Bone marrow (tissue), 2 donors: ENCODE measurements around the gene MGAT5B.
A peak's percentile ranks its signal among the peaks of the same experiment; 100 is the strongest.

Experiments
- DNase-seq, 2 donors: peaks; one replicate each; lab custom pipeline; 2025; lab: John Stamatoyannopoulos, UW

Gene MGAT5B

DNA sequence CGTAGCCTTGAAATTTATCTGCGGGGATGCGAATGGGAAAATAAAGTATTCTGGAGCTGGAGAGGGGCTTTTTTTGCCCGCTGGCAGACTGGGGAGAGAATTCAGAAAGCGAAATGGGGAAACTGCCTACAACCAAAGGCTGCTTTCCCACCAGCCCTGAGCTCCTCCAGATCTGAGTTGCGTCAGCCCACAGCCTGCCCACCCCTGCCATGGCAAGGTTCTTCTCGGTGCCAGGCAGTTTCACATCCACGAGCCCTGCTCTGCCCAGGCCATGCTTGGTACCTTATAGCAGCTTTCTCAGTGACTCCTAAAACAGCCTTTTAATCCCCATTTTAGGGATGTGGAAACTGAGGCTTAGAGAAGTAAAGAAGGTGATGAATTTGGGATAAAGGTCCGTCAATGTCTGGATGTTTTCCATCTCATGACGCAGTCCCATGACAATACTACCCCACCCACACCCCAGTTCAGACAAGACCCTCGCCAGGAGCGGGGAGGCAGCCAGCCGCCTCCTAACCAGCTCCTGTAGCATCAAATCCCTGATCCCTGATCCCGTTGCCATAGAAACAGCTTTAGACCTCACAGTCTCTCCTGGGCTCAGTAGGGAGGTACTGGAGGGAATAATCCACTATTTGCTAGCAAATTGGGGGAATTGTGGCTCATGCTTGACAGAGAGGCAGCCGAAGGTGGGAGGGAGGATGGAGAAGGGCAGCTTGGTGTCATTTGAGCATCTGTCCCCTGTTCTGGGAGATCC, 113.5 kb downstream of the MGAT5B start:
- no peak for DNase-seq

DNA sequence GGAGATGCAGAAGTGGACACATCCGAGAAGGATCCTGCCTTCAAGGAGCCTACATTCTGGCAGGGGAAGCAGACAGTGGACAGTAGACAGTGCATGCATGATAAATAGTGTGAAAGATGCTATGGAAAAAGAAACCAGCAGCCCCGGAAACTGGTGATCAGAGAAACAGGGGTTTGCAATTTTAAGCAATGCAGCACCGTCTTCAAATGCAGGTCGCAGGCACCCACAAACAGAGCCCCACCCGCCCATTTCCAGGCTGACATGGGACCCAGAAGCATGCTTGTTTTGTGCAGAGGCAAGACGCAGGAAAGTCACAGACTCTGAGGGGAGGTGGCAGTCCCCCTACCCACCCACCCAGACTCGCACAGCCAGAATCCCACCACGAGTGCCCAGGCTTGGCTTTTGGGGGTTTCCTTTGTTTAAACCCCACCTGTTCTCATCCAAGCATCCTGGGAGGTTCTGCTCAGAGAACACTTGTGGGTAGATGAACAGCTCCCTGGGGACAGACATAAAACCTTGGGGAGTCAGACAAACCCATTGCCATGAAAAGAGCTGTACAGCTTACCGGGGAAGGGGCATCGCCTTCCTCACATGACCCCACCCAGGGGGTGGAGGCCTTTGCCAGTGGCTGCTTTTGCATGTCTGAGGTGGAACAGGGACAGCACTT, 114.3 kb downstream of the MGAT5B start:
- DNase-seq = no peak

DNA sequence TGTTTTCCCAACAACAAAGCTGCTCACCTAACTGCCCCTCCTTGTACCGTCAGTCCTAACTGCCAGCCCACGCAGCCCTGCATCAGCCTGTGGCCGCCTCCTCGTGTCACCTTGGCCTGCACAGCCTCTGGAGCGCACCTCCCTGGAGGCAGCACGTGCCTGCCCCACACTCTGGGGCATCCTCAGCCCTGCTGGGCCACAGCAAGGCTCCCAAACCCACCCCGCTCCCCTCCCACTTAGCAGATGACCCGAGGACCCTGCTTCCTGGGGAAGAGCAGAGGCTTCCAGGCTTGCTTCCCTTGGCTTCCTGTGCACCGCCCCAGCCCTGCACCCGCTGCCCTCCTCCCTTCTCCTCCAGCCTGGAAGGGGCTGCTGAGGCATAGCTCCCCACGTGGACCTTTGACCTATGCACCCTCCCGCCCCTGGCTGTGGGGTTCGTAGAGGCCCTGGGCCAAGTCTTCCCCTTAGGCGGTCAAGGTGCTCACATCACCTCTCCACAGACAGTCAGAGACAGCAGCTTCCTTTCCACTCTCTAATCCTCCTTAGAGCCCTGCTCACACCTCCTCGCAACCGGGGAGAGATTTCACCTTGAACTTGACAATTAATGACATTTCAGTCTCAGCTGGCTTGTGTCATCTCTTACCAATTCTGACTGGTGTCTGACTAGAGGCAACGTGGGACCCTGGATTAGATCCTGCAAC, 115.0 kb downstream of the MGAT5B start:
- DNase-seq = no peak

DNA sequence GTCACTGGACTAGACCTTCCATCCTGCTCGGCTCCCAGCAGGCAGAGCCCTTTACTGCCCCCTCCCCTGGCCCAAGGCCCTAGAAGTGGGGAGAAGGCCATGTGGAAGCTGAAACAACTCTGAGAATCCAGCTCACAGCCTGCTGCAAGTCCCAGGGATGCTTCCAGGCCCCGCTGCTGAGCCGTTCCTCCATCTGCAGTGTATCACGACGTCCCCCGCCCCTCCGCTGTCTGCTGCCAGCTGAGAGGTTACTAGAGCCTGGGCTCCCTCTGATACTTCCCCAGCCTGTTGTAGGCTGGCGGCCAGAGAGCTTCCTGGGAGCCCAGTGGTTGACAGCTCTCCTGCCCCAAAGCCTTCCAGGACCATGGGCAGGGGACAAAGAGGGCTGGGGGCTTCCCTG, 118.2 kb downstream of the MGAT5B start:
- DNase-seq = no peak

DNA sequence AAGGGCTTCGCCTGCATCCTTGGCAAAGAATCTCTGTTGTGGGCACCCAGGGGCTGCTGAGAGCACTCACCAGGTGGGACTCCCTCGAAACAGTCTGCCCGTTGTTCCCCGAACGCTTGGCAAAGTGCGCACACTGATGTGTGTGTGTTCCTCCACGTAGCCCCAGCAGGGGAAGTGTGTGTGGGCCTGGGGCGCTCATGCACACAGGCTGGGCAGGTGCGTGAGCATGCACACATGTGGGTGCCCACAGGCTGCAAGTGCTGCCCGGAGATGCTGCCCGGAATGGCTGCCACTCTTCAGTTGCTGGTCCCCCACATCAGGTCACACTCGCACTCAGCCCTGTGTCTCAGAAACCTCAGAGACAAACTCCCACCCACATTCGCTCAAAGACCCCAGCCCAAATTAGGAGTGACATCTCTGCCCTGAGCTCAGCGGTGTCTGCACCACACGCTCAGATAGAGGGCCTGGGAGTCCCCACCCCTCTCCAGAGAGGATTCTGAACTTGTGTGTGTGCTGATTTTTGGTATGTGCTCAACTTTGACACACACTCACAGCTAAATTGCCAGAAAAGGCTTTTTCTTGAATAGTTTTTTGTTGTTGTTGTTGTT, 119.4 kb downstream of the MGAT5B start:
- no peak for DNase-seq

DNA sequence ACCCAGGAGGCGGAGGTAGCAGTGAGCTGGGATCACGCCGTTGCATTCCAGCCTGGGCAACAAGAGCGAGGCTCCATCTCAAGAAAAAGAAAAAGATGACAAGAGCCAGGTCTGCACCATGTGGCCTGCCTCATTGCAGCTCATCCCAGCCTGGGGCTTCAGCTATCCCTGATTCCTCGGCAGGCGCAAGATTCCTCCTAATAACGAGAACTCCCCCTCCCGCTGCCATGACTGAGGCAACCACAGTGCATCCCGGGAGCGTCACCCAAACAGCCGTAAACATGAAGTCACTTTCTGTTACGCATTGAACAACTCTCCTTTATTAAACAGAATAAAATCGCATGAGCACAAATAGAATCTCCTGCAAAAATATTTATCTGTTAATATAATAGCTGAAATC, 120.6 kb downstream of the MGAT5B start:
- DNase-seq = no peak

DNA sequence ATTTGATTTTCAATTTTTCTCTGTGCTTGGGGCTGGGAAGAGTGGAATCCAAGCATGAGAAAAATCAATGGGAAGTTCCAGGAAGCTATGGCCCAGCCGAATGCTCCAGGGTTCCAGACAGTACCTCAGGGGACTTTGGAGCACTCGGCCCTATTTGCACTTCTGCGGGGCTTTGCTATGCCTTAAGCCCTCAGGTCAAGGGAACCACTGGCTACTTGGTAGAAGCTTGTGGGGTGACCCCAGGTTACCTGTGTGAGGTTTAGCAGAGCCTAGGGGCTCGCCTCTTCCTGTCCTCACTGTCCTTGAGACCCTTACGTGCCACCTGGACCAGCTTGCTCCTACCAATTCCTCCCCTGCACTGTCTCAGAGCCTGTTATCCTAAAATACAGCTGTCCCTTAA, 121.3 kb downstream of the MGAT5B start:
- no peak for DNase-seq

DNA sequence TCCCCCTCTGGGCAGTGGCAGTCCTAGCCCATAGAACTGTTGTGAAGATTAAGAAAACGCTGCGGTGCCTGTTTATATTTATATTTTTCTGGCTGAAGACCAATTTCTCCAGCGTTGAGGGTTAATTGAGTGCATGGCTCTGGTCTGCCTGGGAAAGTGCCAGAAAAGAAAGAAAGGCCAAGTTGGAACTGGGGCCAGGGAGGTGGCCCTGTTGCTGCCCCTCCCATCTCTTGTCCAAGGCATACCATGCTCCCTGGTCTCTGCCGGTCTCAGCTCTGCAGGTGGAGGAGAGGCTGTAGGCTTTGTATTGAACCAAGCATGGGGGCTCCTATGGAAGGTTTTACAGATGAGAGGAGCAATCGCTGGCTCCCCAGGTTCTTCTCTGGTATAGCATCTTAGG, 124.7 kb downstream of the MGAT5B start:
- DNase-seq = no peak

DNA sequence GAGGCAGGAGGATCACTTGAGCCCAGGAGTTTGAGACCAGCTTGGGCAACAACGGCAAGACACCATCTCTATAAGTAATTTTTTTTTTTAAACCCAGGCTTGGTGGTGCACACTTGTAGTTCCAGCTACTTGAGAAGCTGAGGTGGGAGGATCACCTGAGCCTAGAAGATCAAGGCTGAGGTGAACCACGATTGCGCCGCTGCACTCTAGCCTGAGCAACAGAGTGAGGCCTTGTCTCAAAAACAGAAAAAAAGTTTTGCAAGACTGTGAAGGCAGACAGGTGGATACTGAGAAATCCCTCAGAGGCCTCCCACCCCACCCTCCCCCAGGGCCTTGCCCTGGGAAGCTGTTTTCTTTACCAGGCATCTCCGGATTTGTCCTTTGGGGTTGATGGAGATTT, 125.4 kb downstream of the MGAT5B start:
- no peak for DNase-seq

DNA sequence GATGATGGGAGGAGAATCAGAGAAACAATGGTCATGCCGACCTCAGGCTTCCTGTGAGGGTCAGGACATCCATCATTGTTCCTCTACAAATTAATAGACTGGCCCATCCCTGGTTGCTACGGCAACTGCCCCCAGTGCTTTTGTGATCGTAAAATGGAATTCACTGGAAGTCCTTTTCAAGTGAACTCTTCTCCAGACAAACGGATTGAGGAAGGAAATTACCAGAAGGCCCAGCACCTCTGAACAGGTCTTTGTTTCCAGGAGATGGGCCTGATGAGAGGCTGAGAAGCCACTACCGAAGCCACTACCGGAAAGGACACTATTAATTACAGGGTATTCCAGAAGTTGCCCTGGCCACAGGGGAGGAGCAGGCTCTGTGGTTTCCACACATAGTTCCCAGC, 126.0 kb downstream of the MGAT5B start:
- no peak for DNase-seq

DNA sequence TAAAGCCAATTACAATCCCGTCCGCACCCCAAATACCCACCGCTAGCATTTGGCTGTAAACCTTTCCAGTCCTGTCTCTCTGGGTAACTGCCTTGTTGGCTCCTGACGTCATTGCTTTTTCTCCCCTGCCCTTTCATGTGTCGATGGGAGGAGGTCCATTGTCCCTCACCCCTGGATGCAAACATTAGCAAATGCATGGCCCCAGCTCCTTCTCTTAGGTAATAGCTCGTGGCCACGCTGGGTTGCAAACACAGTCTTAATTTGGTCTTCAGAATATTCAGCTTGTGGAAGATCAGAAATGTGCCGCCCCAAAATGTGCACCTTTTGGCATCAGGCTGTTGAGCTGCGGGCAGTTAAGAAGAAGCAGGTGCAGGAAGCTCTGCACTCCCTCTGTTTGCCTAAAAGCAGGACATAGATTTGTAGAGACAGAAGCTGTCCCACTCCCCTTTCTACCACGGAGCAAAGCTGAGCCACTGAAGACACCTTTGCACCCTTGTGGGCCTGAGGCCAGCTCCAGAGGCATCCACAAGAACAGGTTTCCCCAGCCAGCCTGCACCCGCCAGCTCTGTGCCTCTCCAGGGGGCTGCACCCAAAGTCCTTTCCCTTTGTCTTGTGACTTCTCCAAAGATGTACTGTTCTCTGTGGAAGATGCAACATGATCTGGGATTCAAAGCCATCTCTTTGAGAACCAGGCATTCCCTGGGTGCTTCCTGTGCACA, 127.3 kb downstream of the MGAT5B start:
- DNase-seq = no peak

DNA sequence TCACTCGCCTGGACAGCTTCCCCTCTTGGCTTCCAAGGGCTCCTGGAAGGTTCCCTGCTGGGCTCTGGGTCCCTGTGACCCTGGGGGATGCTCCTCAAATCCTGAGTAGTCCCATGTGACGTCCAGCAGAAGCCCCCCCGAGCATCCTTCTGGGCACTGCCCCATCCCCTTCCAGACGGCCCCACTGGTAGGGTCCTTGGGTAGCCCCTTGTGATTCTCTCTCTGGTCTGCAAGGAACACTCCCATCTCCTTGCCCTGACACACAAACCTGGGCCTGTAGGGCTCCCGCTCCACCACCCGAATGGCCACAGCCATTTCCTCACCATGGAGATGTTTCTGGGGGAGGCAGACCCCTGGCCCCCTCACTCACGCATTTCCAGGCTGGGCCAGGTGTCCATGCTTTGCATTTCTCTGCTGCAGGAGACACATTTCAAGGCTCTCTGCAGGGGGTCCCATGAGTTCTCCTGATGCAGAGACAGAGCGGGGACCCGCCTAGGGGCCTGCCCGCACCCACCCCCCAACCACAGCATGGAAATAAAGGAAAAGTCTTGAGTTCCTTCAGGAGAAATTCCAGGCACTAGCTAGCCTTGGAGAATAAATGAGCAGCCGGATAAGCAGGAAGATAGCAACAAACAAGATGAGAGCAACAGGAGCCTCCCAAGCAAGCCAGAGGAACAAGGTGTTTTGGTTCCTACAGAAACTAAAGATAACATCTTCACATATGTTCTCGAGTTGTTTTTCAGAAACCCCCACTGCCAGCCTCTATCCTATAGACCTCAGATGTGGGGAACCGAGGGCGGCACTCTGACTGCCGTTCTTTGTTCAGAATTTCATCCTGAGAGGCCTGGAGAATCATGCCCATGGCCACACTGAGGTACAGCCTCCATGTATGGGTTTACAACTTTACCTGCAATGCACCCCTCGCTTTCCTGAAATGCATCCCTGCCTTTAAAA, 128.8 kb downstream of the MGAT5B start:
- DNase-seq = no peak

DNA sequence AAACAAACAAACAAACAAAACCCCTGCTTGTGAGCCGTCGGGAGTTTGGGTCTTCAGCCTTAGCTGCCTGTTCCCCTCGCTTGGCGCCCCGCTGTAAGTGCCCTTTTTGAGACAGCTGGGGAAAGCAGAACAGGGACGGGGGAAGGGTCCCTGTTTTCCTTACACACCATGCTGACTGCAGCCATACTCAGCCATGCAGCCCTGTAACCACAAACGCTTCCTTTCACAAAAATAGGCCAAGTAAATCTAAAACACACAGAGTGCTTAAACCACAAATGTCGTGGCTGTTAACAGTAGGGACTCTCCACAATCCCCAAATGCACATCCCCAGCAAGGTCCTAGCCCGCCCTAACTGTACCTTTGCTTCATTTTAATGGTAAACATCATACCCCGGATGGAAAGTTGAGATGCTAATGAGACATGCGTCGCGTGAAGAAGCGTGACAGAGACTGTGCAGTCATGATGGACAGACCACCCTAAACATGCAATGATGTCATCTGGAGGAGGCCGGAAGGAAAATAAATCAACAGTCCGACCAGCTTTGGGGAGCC, 129.9 kb downstream of the MGAT5B start:
- DNase-seq = peak in 1 of 2 donors; percentile 72

DNA sequence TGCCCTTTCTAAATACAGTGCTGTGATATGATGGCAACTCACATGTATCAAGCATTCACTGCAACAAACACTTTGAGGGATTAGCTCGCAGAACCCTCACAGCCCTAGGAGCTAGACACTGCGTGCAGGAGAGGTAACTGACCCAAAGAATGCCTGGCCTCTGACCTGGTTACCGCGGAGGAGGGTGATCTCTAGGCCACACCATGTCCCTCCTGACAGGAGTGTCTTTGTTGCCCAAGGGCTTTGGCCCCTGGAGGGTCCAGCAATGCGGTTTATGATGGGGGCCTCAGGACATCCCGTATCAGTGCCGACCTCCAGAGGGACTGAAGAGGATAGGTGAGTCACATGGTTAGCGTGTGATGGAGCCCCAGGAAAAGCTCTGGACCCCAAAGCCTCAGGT, 130.6 kb downstream of the MGAT5B start:
- DNase-seq = no peak
